Central memory CD8-positive, alpha-beta T cell (primary cell): ENCODE results near the gene ZNF644.
"Not testable (repeated sequence)": the region's sequence is repeated elsewhere in the genome, so short reads cannot be mapped to it uniquely, and the experiment has no call there.

ENCODE experiments used
- ATAC-seq: fragments of 150-1000 bp; cut with Tn5 transposase; replicated peaks from 2 replicates; pipeline ENCODE4 v1.10.0; 2022; ENCODE audit warnings: mild to moderate bottlenecking, moderate FRiP score, moderate number of reproducible peaks; ENCODE audit not compliant: poor library complexity, severe bottlenecking; ENCODE audit errors: extremely low read depth
- DNase-seq, 2 donors: peaks; one replicate each; pipeline ENCODE4 v3.0.0; 2021; ENCODE audit warnings: low spot score in 2 of 2
- H3K27ac Mint-ChIP-seq: one replicate; pipeline ENCODE4 v1.8.0; 2022; ENCODE audit warnings: low read depth, mild to moderate bottlenecking, moderate library complexity, mixed read lengths
- H3K27me3 Mint-ChIP-seq: one replicate; pipeline ENCODE4 v1.8.0; 2022; ENCODE audit warnings: mixed read lengths
- H3K36me3 Mint-ChIP-seq: one replicate; pipeline ENCODE4 v1.8.0; 2022; ENCODE audit warnings: mild to moderate bottlenecking, moderate library complexity, mixed read lengths; ENCODE audit not compliant: insufficient read depth
- H3K4me1 Mint-ChIP-seq: one replicate; pipeline ENCODE4 v1.8.0; 2022; ENCODE audit warnings: mixed read lengths
- H3K4me3 Mint-ChIP-seq: one replicate; pipeline ENCODE4 v1.8.0; 2022; ENCODE audit warnings: mild to moderate bottlenecking, moderate library complexity, mixed read lengths
- H3K9me3 Mint-ChIP-seq: one replicate; pipeline ENCODE4 v1.8.0; 2022; ENCODE audit warnings: mixed read lengths

ZNF644 gene

GRCh38 chr1:91042372-91042771 lies 20.5 kb upstream of the ZNF644 start:
- not testable (repeated sequence) for H3K4me1 Mint-ChIP-seq, H3K36me3 Mint-ChIP-seq

DNA sequence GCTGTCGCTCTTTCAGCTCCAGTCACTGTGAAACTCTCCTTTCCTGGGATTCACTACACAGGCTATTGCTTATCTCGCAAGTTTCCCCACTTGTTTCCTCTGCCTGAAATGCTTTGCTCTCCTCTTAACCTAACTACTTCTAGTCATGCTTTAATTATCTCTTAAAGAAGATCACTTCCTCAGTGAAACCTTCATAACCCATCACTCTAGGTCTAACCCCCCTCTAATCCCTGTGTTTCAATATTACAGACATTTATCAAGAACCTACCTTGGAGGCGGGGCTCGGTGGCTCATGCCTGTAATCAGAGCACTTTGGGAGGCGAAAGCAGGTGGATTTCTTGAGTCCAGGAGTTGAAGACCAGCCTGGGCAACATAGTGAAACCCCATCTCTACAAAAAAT lies 16.7 kb upstream of the ZNF644 start:
- no peaks in the 10 kb centered on the region for H3K27me3 Mint-ChIP-seq
- ATAC-seq (no peak), DNase-seq (no peak)
- H3K4me1 Mint-ChIP-seq, result no peaks in the 10 kb centered on the region
- no peak overlapping the region for H3K4me3 Mint-ChIP-seq
- H3K27ac Mint-ChIP-seq, result no peak overlapping the region
- H3K9me3 Mint-ChIP-seq, result no peaks in the 10 kb centered on the region
- peaks cover 3% of the 10 kb centered on the region for H3K36me3 Mint-ChIP-seq

More at GRCh38 chr1:91042372-91042771, 20.5 kb upstream of the ZNF644 start:
- not testable (repeated sequence) for H3K27ac Mint-ChIP-seq, H3K9me3 Mint-ChIP-seq, DNase-seq, H3K4me3 Mint-ChIP-seq, ATAC-seq, H3K27me3 Mint-ChIP-seq

GRCh38 chr1:91036894-91037829 lies 15.3 kb upstream of the ZNF644 start:
- peaks cover 13% of the 10 kb centered on the region for H3K27me3 Mint-ChIP-seq

GRCh38 chr1:91032349-91032748 lies 10.5 kb upstream of the ZNF644 start:
- H3K36me3 Mint-ChIP-seq, result peaks cover 1% of the 10 kb centered on the region
- no peaks in the 10 kb centered on the region for H3K4me1 Mint-ChIP-seq
- H3K27me3 Mint-ChIP-seq, result peaks cover 35% of the 10 kb centered on the region
- no peaks in the 10 kb centered on the region for H3K9me3 Mint-ChIP-seq
- no peak overlapping the region for H3K4me3 Mint-ChIP-seq
- no peak overlapping the region for H3K27ac Mint-ChIP-seq
- DNase-seq (no peak), ATAC-seq (no peak)

More at GRCh38 chr1:91036894-91037829, 15.3 kb upstream of the ZNF644 start:
- peaks cover 1% of the 10 kb centered on the region for H3K36me3 Mint-ChIP-seq
- H3K27ac Mint-ChIP-seq, result no peak overlapping the region
- ATAC-seq (no peak), DNase-seq (no peak)
- H3K4me1 Mint-ChIP-seq, result no peaks in the 10 kb centered on the region
- no peak overlapping the region for H3K4me3 Mint-ChIP-seq
- no peaks in the 10 kb centered on the region for H3K9me3 Mint-ChIP-seq

DNA sequence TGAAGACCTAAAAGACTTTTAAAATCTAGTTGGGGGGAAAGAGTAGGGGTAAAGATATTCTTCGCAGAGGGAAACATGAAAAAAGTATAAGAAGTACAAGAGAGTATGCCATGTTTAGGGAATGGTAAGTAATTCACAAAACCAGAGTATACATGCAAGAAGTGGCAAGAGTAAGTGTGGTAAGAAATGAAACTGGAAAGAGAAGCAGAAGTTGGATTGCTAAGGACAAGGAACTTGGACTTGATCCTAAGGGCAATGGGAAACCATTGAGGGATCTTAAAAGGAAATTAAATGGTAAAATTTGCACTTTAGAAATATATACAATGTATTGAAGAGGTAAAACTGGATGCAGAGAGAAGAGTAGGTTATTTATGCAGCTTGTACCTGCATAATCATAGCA lies 9.2 kb upstream of the ZNF644 start:
- no peak for ATAC-seq
- H3K4me1 Mint-ChIP-seq, result no peaks in the 10 kb centered on the region
- no peaks in the 10 kb centered on the region for H3K9me3 Mint-ChIP-seq
- no peak for DNase-seq
- H3K27me3 Mint-ChIP-seq, result peaks cover 35% of the 10 kb centered on the region
- H3K4me3 Mint-ChIP-seq, result no peak overlapping the region
- H3K27ac Mint-ChIP-seq, result no peak overlapping the region
- no peaks in the 10 kb centered on the region for H3K36me3 Mint-ChIP-seq

- peaks cover 5% of the 10 kb centered on the region for H3K36me3 Mint-ChIP-seq
- DNase-seq (no peak), ATAC-seq (no peak)
- H3K27ac Mint-ChIP-seq, result no peak overlapping the region
- H3K4me1 Mint-ChIP-seq, result peaks cover 11% of the 10 kb centered on the region
- no peak overlapping the region for H3K4me3 Mint-ChIP-seq
- H3K27me3 Mint-ChIP-seq, result peaks cover 20% of the 10 kb centered on the region
- H3K9me3 Mint-ChIP-seq, result no peaks in the 10 kb centered on the region
Observed at GRCh38 chr1:91026777-91027176, 4.9 kb upstream of the ZNF644 start.

DNA sequence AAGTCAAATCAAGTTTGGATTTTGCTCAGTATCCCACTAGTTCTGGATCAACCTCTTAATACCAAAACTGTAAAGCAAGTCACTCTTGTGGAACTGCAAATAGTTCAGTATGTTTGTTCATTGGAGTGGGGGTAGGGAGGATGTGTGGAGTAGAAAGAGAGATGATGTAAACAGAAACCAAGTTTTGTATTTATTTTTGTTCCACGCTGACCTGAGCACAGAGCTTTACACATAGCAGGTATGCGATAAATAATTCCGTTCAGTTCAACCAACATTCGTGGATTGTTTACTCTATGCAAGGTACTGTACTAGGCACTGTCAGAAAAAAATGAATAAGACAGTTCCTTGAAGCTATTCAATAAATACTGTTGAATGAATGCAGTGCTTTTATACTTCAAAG lies 4.5 kb upstream of the ZNF644 start:
- H3K36me3 Mint-ChIP-seq, result peaks cover 8% of the 10 kb centered on the region
- no peak for DNase-seq
- no peak overlapping the region for H3K4me3 Mint-ChIP-seq
- no peak overlapping the region for H3K27ac Mint-ChIP-seq
- peaks cover 11% of the 10 kb centered on the region for H3K4me1 Mint-ChIP-seq
- H3K27me3 Mint-ChIP-seq, result peaks cover 15% of the 10 kb centered on the region
- ATAC-seq, result no peak
- H3K9me3 Mint-ChIP-seq, result no peaks in the 10 kb centered on the region

GRCh38 chr1:91024481-91025119 lies 2.8 kb upstream of the ZNF644 start:
- no peak for ATAC-seq
- no peaks in the 10 kb centered on the region for H3K9me3 Mint-ChIP-seq
- no peak for DNase-seq
- H3K27ac Mint-ChIP-seq, result no peak overlapping the region
- peaks cover 25% of the 10 kb centered on the region for H3K4me1 Mint-ChIP-seq
- no peaks in the 10 kb centered on the region for H3K27me3 Mint-ChIP-seq
- H3K36me3 Mint-ChIP-seq, result peaks cover 15% of the 10 kb centered on the region
- H3K4me3 Mint-ChIP-seq, result no peak overlapping the region

- Mint-ChIP-seq H3K27me3 (no peaks in the 10 kb centered on the region), H3K4me3 (peak overlapping the region; percentile 92), H3K4me1 (peaks cover 44% of the 10 kb centered on the region), H3K27ac (peak overlapping the region; percentile 97), H3K9me3 (no peaks in the 10 kb centered on the region), H3K36me3 (peaks cover 17% of the 10 kb centered on the region)
- ATAC-seq (no peak), DNase-seq (no peak)
Observed at GRCh38 chr1:91022518-91022929, 689 bp upstream of the ZNF644 start.

- Mint-ChIP-seq H3K27ac (peak overlapping the region; percentile 97), H3K27me3 (no peaks in the 10 kb centered on the region), H3K4me1 (peaks cover 52% of the 10 kb centered on the region), H3K4me3 (peak overlapping the region; percentile 92), H3K36me3 (peaks cover 20% of the 10 kb centered on the region), H3K9me3 (no peaks in the 10 kb centered on the region)
- ATAC-seq (peak; percentile 37), DNase-seq (peak; percentile 45 to 54)
Observed at GRCh38 chr1:91020967-91021685, 709 bp downstream of the ZNF644 start.

- Mint-ChIP-seq H3K27ac (peak overlapping the region; percentile 97), H3K9me3 (no peaks in the 10 kb centered on the region), H3K36me3 (peaks cover 21% of the 10 kb centered on the region), H3K4me1 (peaks cover 58% of the 10 kb centered on the region), H3K27me3 (no peaks in the 10 kb centered on the region), H3K4me3 (peak overlapping the region; percentile 92)
- DNase-seq, result no peak
- no peak for ATAC-seq
Observed at GRCh38 chr1:91020486-91020885, 1.3 kb downstream of the ZNF644 start.

- H3K36me3 Mint-ChIP-seq, result peaks cover 22% of the 10 kb centered on the region
- H3K27me3 Mint-ChIP-seq, result no peaks in the 10 kb centered on the region
- H3K27ac Mint-ChIP-seq, result peak overlapping the region; percentile 61
- H3K9me3 Mint-ChIP-seq, result no peaks in the 10 kb centered on the region
- DNase-seq, result no peak
- no peak for ATAC-seq
- H3K4me1 Mint-ChIP-seq, result peaks cover 77% of the 10 kb centered on the region
- H3K4me3 Mint-ChIP-seq, result peak overlapping the region; percentile 92
Observed at GRCh38 chr1:91018006-91018405, 3.8 kb downstream of the ZNF644 start.
